HG02623 (cell line): Measurements from ENCODE around the gene HOTAIR.

Experiments used
- ATAC-seq: cut with Tn5 transposase; IDR thresholded peaks from one replicate; pipeline ENCODE4 v1.9.1; 2021; ENCODE audit warnings: moderate library complexity; ENCODE audit not compliant: unreplicated experiment

Gene HOTAIR

GRCh38 chr12:53976172-53976822 lies 1.5 kb upstream of the HOTAIR start:
- no peak for ATAC-seq

GRCh38 chr12:53975479-53976152 lies 862 bp upstream of the HOTAIR start:
- ATAC-seq = no peak

GRCh38 chr12:53975064-53975471 lies 314 bp upstream of the HOTAIR start:
- no peak for ATAC-seq

GRCh38 chr12:53973236-53974042 lies 1.3 kb downstream of the HOTAIR start:
- ATAC-seq = no peak

- ATAC-seq = no peak
Observed at GRCh38 chr12:53972722-53973235, 2.0 kb downstream of the HOTAIR start, which contains the start of gene HOXC11. Gene HOXC11 (plus strand): TSS chr12:53973126. CDS start chr12:53973242, 116 bp downstream.

- no peak for ATAC-seq
Observed at GRCh38 chr12:53972152-53972702, 2.5 kb downstream of the HOTAIR start.

GRCh38 chr12:53971686-53972085 lies 3.1 kb downstream of the HOTAIR start:
- no peak for ATAC-seq

- ATAC-seq = no peak
Observed at GRCh38 chr12:53971129-53971528, 3.6 kb downstream of the HOTAIR start.

- ATAC-seq = no peak
Observed at GRCh38 chr12:53970451-53970850, 4.3 kb downstream of the HOTAIR start.

- ATAC-seq = no peak
Observed at GRCh38 chr12:53969588-53970259, 5.0 kb downstream of the HOTAIR start.

- ATAC-seq = no peak
Observed at GRCh38 chr12:53968214-53969127, 6.3 kb downstream of the HOTAIR start.

GRCh38 chr12:53967421-53967925 lies 7.3 kb downstream of the HOTAIR start:
- ATAC-seq = no peak

- ATAC-seq = no peak
Observed at GRCh38 chr12:53966385-53967133, 8.2 kb downstream of the HOTAIR start.

- ATAC-seq = no peak
Observed at GRCh38 chr12:53966085-53966384, 8.7 kb downstream of the HOTAIR start.

- ATAC-seq = no peak
Observed at GRCh38 chr12:53965281-53966084, 9.3 kb downstream of the HOTAIR start.

GRCh38 chr12:53964315-53964713 lies 10.4 kb downstream of the HOTAIR start:
- ATAC-seq = no peak

- ATAC-seq = no peak
Observed at GRCh38 chr12:53963434-53964314, 11.1 kb downstream of the HOTAIR start.
